D341Med (cell line): Measurements from ENCODE around the gene ASPHD1.
A peak's percentile ranks its signal among the peaks of the same experiment; 100 is the strongest.

ENCODE experiments used
- DNase-seq: peaks from one replicate; pipeline ENCODE4 v3.0.0; 2012; ENCODE audit warnings: low spot score

The ASPHD1 gene

GRCh38 chr16:29943846-29944799 is 43.8 kb downstream of the ASPHD1 start:
- peak; percentile 61 for DNase-seq

GRCh38 chr16:29947897-29948296 is 47.6 kb downstream of the ASPHD1 start:
- DNase-seq = no peak

GRCh38 chr16:29950806-29951461 is 50.6 kb downstream of the ASPHD1 start:
- no peak for DNase-seq

GRCh38 chr16:29951625-29952365 is 51.5 kb downstream of the ASPHD1 start:
- no peak for DNase-seq
